Stimulated activated CD4-positive, alpha-beta T cell treated with anti-CD3 and anti-CD28 coated beads, Interleukin-15, amount 100 ng/mL, for 1 hour (primary cell): ENCODE data around the gene POTEH.
"Not testable (repeated sequence)": the region's sequence is repeated elsewhere in the genome, so short reads cannot be mapped to it uniquely, and the experiment has no call there.

Experiments used
- DNase-seq, 2 donors: peaks; one replicate each; pipeline ENCODE4 v3.0.0-alpha.2; 2020; ENCODE audit warnings: low read depth in 1 of 2, low spot score in 1 of 2

The POTEH gene

DNA sequence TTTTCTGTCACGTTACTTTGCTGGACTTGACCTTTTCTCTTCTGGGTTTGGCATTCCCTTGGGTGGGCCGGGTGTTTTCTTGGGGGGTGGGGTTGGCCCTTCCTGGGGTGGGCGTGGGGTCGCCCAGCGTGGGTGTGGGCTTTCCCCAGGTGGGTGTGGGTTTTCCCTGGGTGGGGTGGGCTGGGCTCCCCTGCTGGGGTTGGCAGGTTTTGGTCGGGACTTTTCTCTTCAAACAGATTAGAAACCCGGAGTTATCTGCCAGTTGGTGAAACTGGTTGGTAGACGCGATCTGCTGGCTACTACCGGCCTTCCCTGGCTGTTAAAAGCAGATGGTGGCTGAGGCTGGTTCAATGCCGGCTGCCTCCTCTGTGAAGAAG, at the start of gene POTEH:
Gene POTEH, plus strand, starts transcription at position 278 of the 377 bp plus-strand sequence. Its CDS starts 52 bp downstream, at position 330.
- DNase-seq, result not testable (repeated sequence)

GRCh38 chr22:15642288-15642861, 47.5 kb upstream of the POTEH start:
- DNase-seq, result not testable (repeated sequence)

- not testable (repeated sequence) for DNase-seq
Measured at GRCh38 chr22:15651954-15652353, 37.9 kb upstream of the POTEH start.

GRCh38 chr22:15652738-15653137, 37.1 kb upstream of the POTEH start:
- not testable (repeated sequence) for DNase-seq

DNA sequence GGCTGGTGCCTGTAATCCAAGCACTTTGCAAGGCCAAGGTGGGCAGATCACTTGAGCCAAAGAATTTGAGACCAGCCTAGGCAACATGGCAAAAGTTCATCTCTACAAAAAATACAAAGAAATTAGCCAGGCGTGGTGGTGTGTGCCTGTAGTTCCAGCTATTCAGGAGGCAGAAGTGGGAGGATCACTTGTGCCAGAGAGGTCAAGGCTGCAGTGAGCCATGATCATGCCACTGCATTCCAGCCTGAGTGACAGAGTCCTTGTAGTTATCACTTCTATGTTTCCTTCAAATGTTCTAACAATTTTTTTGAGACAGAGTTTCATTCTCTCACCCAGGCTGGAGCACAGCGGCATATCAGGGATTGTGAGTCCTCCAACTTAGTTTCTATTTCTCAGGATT, 36.6 kb upstream of the POTEH start:
- DNase-seq, result not testable (repeated sequence)

- not testable (repeated sequence) for DNase-seq
Measured at GRCh38 chr22:15661102-15661501, 28.7 kb upstream of the POTEH start.

GRCh38 chr22:15664682-15665081, 25.1 kb upstream of the POTEH start:
- not testable (repeated sequence) for DNase-seq

- not testable (repeated sequence) for DNase-seq
Measured at GRCh38 chr22:15665478-15665877, 24.3 kb upstream of the POTEH start.

GRCh38 chr22:15669430-15669829, 20.4 kb upstream of the POTEH start:
- not testable (repeated sequence) for DNase-seq

- not testable (repeated sequence) for DNase-seq
Measured at GRCh38 chr22:15679702-15680101, 10.1 kb upstream of the POTEH start.

GRCh38 chr22:15684115-15684514, 5.7 kb upstream of the POTEH start:
- DNase-seq, result not testable (repeated sequence)

GRCh38 chr22:15684695-15685094, 5.1 kb upstream of the POTEH start:
- not testable (repeated sequence) for DNase-seq

GRCh38 chr22:15685641-15686040, 4.2 kb upstream of the POTEH start:
- DNase-seq, result not testable (repeated sequence)

- DNase-seq, result not testable (repeated sequence)
Measured at GRCh38 chr22:15687086-15687485, 2.7 kb upstream of the POTEH start.

GRCh38 chr22:15687676-15688075, 2.1 kb upstream of the POTEH start:
- DNase-seq, result not testable (repeated sequence)

DNA sequence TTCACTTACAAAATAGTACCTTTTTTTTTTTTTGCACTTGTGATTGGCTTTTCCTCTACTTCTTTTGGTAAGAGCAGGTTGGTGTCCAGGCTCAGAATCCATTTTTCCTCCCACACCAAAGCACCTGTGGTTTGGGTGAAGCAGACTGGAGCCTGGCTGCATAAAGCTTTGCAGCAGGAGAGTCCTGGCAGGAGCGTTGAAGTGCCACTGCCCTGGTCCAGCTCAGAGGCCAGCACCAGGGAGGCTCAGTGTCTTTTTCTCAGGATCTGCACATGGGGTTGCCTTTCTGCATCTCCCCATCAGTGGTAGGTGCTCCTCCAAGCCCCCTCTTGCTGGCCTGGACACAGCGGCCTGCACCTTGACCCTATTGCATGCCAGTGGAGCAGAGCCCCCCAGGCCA, 1.7 kb upstream of the POTEH start:
- DNase-seq, result not testable (repeated sequence)

DNA sequence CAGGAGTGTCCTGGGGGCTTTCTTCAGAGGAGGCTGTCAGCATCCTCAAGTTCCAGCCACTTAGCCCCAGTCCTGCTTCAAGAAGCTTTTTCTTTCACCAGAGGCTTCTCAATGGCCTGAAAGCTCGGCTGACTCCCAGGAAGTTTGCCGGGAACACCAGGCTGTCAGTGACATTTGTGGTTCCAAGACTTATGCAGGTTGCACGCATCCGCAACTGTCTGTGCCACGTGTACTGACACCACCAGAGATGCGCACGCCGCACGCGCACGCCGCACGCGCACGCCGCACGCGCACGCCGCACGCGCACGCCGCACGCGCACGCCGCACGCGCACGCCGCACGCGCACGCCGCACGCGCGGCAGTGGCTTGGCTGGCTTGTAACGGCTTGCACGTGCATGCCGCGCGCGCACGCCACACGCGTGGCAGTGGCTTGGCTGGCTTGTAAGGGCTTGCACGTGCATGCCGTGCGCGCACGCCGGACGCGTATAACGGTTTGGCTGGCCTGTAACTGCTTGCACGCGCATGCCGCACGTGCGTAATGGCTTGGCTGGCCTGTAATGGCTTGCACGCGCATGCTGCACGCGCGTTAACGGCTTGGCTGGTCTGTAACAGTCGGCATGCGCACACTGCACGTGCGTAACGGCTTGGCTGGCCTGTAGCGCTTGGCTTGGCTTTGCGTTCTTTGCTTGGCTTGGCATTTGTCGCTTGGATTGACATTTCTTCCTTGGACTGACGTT, 646 bp upstream of the POTEH start:
- DNase-seq, result not testable (repeated sequence)

DNA sequence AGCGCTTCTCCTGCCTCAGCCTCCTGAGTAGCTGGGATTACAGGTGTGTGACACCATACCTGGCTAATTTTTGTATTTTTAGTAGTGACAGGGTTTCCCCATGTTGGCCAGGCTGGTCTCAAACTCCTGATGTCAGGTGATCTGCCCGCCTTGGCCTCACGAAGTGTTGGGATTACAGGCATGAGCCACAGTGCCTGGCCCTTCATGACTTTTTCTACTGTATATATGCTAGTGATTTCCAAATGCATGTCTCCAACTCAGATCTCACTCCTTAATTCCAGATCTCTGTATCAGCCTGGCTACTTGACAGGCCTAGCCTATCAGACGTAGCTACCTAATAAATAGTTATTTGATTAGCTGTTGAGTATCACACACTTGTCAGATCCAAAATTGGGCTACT, 23.8 kb downstream of the POTEH start:
- not testable (repeated sequence) for DNase-seq

- not testable (repeated sequence) for DNase-seq
Measured at GRCh38 chr22:15714125-15714524, 24.3 kb downstream of the POTEH start.

DNA sequence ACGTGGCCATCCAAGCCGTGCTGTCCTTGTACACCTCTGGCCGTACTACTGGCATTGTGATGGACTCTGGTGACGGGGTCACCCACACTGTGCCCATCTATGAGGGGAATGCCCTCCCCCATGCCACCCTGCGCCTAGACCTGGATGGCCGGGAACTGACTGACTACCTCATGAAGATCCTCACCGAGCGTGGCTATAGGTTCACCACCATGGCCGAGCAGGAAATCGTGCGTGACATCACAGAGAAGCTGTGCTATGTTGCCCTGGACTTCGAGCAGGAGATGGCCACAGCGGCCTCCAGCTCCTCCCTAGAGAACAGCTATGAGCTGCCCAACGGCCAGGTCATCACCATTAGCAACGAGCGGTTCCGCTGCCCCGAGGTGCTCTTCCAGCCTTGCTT, 32.1 kb downstream of the POTEH start:
- not testable (repeated sequence) for DNase-seq

GRCh38 chr22:15729209-15729917, 39.5 kb downstream of the POTEH start:
- not testable (repeated sequence) for DNase-seq

- DNase-seq, result not testable (repeated sequence)
Measured at GRCh38 chr22:15731023-15731422, 41.2 kb downstream of the POTEH start.
